ENCODE data around the gene SGTB. TPM values are rescaled to one million over a fixed set of nuclear protein-coding genes. Genes with fewer than 3 reads are reported as not detected.

The SGTB gene
- total RNA-seq, 1 donor from 2014 or later = 6.4 TPM

DNA sequence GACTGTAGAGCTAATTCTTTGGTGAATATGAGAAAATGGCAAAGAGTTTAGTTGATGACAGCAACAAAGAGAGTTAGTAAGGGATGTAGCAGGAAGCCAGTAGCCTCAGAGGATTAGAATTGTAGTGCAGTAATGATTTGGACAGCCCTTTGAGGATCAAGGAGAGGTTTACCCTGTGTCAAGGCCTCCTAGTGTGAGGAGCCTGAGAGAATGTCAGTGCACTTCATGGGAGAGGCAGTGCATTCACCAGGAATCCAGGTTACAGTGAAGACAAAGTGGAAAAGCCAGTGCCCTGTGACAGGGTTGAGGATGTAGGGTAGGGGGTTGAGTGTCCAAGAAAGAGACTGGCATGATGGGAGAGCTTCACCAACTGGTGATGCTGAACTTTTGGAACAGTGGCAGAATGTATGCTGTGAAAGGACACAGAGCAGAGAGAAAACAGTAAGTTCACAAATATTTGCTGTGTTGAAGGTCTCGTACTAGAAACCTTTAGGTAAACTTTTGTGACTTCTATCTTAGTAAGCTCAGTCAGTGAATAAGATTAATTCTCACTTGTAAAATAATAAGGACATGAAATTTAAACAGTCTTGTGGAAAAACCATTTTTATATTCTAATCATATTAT is 27.4 kb upstream of the SGTB start:
- Histone ChIP-seq H3K4me1 (no peaks in the 10 kb centered on the region), H3K9me3 (no peaks in the 10 kb centered on the region), H3K4me3 (no peak overlapping the region), H3K27me3 (no peaks in the 10 kb centered on the region), H3K36me3 (no peaks in the 10 kb centered on the region), H3K27ac (no peak overlapping the region)
- DNase-seq (ENCODE audit: extremely low spot score in 2 of 2) = no peak
- TF ChIP-seq CTCF (IDR thresholded peaks at IDR 0.05) (no peak), POLR2A (IDR thresholded peaks at IDR 0.05) (no peak)
- intact Hi-C loops (cut with DNase I) = no loop called here

GRCh38 chr5:65742565-65743231 is 20.8 kb upstream of the SGTB start:
- H3K36me3 ChIP-seq = no peaks in the 10 kb centered on the region
- no peaks in the 10 kb centered on the region for H3K27me3 ChIP-seq
- H3K9me3 ChIP-seq = no peaks in the 10 kb centered on the region
- no peaks in the 10 kb centered on the region for H3K4me1 ChIP-seq
- intact Hi-C loops (cut with DNase I) = no loop called here
- no peak overlapping the region for H3K4me3 ChIP-seq
- H3K27ac ChIP-seq = no peak overlapping the region
- DNase-seq (ENCODE audit: extremely low spot score in 2 of 2) = no peak
- TF ChIP-seq POLR2A (IDR thresholded peaks at IDR 0.05) (no peak), POLR2AphosphoS5 (IDR thresholded peaks at IDR 0.05; ENCODE audit: insufficient read depth in 1 of 2, low read depth in 1 of 2) (no peak), CTCF (IDR thresholded peaks at IDR 0.05) (peak in 2 of 3 experiments; percentile 46 to 69)

- intact Hi-C loops (cut with DNase I) = no loop called here
- no peak for DNase-seq (ENCODE audit: extremely low spot score in 2 of 2)
- H3K4me1 ChIP-seq = no peaks in the 10 kb centered on the region
Measured at GRCh38 chr5:65739162-65739561, 17.3 kb upstream of the SGTB start.

GRCh38 chr5:65738305-65738704 is 16.4 kb upstream of the SGTB start:
- no peaks in the 10 kb centered on the region for H3K9me3 ChIP-seq
- intact Hi-C loops (cut with DNase I) = no loop called here
- no peaks in the 10 kb centered on the region for H3K27me3 ChIP-seq
- no peak for TF ChIP-seq POLR2A (IDR thresholded peaks at IDR 0.05)
- no peak for TF ChIP-seq CTCF (IDR thresholded peaks at IDR 0.05)
- TF ChIP-seq POLR2AphosphoS5 (IDR thresholded peaks at IDR 0.05; ENCODE audit: insufficient read depth in 1 of 2, low read depth in 1 of 2) = no peak
- H3K4me3 ChIP-seq = no peak overlapping the region
- DNase-seq (ENCODE audit: extremely low spot score in 2 of 2) = no peak
- H3K4me1 ChIP-seq = no peaks in the 10 kb centered on the region
- no peak overlapping the region for H3K27ac ChIP-seq
- no peaks in the 10 kb centered on the region for H3K36me3 ChIP-seq

More at GRCh38 chr5:65739162-65739561, 17.3 kb upstream of the SGTB start:
- Histone ChIP-seq H3K4me3 (no peak overlapping the region), H3K36me3 (no peaks in the 10 kb centered on the region), H3K27ac (no peak overlapping the region), H3K9me3 (no peaks in the 10 kb centered on the region), H3K27me3 (no peaks in the 10 kb centered on the region)
- no peak for TF ChIP-seq CTCF (IDR thresholded peaks at IDR 0.05)
- no peak for TF ChIP-seq POLR2A (IDR thresholded peaks at IDR 0.05)
- TF ChIP-seq POLR2AphosphoS5 (IDR thresholded peaks at IDR 0.05; ENCODE audit: insufficient read depth in 1 of 2, low read depth in 1 of 2) = no peak

GRCh38 chr5:65737842-65738241 is 15.9 kb upstream of the SGTB start:
- intact Hi-C loops (cut with DNase I) = no loop called here
- Histone ChIP-seq H3K9me3 (no peaks in the 10 kb centered on the region), H3K36me3 (no peaks in the 10 kb centered on the region), H3K4me3 (no peak overlapping the region), H3K27ac (no peak overlapping the region), H3K4me1 (no peaks in the 10 kb centered on the region), H3K27me3 (no peaks in the 10 kb centered on the region)
- DNase-seq (ENCODE audit: extremely low spot score in 2 of 2) = no peak
- TF ChIP-seq POLR2AphosphoS5 (IDR thresholded peaks at IDR 0.05; ENCODE audit: insufficient read depth in 1 of 2, low read depth in 1 of 2) = no peak
- TF ChIP-seq CTCF (IDR thresholded peaks at IDR 0.05) = no peak
- TF ChIP-seq POLR2A (IDR thresholded peaks at IDR 0.05) = no peak
